ENCODE results near the gene SFMBT2.

DNA sequence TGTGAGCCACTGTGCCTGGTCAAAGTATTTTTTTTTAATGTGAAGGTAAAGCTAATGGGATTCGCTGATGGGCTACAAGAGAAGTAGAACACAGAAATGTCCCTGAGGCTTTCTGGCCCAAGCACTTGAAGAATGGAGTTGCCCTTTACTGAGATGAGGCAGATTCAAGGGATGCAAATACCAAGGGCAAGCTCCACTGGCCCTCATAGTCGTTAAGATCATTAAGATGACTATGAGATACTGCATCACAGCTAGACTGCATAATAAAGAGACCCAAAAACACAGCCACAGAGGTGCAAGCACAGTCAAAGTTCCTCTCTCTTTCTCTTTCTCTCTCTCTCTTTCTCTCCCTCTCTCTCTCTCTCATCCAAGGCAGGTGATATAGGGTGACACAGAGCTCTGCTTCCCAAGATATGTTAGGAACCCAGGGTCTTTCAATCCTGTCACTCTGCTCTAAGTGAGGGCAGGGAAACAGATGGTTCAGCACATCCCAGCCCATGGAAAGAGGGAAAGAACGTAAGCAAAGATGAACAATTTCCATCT is 117.4 kb downstream of the SFMBT2 start:
- TF ChIP-seq, protein P1, sequence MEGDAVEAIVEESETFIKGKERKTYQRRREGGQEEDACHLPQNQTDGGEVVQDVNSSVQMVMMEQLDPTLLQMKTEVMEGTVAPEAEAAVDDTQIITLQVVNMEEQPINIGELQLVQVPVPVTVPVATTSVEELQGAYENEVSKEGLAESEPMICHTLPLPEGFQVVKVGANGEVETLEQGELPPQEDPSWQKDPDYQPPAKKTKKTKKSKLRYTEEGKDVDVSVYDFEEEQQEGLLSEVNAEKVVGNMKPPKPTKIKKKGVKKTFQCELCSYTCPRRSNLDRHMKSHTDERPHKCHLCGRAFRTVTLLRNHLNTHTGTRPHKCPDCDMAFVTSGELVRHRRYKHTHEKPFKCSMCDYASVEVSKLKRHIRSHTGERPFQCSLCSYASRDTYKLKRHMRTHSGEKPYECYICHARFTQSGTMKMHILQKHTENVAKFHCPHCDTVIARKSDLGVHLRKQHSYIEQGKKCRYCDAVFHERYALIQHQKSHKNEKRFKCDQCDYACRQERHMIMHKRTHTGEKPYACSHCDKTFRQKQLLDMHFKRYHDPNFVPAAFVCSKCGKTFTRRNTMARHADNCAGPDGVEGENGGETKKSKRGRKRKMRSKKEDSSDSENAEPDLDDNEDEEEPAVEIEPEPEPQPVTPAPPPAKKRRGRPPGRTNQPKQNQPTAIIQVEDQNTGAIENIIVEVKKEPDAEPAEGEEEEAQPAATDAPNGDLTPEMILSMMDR (conservative IDR thresholded peaks at IDR 0.05; ENCODE audit: low read depth, low read length) = no peak
- TF ChIP-seq RAD21 (IDR thresholded peaks at IDR 0.05; ENCODE audit: low read length) (no peak), CHD1 (IDR thresholded peaks at IDR 0.05; ENCODE audit: low read depth, low read length) (no peak)
- TF ChIP-seq, protein P2, sequence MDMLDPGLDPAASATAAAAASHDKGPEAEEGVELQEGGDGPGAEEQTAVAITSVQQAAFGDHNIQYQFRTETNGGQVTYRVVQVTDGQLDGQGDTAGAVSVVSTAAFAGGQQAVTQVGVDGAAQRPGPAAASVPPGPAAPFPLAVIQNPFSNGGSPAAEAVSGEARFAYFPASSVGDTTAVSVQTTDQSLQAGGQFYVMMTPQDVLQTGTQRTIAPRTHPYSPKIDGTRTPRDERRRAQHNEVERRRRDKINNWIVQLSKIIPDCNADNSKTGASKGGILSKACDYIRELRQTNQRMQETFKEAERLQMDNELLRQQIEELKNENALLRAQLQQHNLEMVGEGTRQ (IDR thresholded peaks at IDR 0.05; ENCODE audit: low read depth, low read length) = no peak

Measured in IMR-90 (cell line).